ENCODE data around the gene TMEM106B.

Gene TMEM106B

DNA sequence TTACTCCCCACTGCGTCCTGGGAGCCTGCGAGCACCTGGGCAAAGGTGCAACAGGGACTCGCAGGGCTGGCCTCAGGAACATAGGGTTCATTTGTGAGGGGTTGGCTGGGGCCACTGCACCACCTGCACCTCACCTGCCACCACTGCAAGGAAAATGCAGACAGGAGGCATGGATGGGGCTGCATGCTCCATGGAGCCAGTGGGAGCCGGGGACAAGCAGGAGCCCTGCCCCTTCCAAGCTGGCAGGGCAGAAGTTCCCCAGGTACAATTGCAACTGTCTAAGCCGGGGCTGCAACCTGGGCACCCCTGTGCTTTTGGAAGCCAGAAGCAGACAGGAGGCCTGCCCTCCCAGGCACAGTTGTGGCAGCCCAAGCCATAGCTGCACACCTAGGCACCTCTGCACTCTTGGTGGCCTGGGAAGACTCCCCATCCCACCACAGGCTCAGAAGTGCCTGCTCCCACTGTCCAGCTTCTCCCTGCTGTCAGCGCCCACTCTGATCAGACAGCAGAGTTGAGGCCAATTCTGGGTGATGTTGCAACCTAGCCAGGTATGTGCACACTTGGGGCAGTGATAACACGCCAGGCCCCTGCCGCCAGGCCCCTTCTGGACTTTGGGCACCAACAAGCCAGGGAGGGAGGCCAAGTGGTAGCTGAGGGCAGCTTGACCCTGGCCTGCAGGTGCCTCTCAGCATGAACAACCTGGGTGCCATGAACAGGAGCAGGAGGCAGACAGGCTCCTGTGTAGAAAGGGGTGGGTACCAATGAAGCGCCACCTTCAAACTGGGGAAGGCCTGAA is 58.2 kb downstream of the TMEM106B start:
- no peaks in the 10 kb centered on the region for H3K4me1 ChIP-seq (ENCODE audit: insufficient read depth, low read length, severe bottlenecking)
- no peak overlapping the region for H3K27ac ChIP-seq (ENCODE audit: low read depth, low read length, poor library complexity, severe bottlenecking)
- no peaks in the 10 kb centered on the region for H3K79me2 ChIP-seq (ENCODE audit: insufficient read depth, low read length)
- no peak overlapping the region for H3K4me2 ChIP-seq (ENCODE audit: low read length)
- no peaks in the 10 kb centered on the region for H3K9me2 ChIP-seq (ENCODE audit: low read depth, low read length)
- no peak overlapping the region for H3K9ac ChIP-seq (ENCODE audit: low read length)
- no peak overlapping the region for H2AFZ ChIP-seq (ENCODE audit: low read length)
- TF ChIP-seq, protein P1, sequence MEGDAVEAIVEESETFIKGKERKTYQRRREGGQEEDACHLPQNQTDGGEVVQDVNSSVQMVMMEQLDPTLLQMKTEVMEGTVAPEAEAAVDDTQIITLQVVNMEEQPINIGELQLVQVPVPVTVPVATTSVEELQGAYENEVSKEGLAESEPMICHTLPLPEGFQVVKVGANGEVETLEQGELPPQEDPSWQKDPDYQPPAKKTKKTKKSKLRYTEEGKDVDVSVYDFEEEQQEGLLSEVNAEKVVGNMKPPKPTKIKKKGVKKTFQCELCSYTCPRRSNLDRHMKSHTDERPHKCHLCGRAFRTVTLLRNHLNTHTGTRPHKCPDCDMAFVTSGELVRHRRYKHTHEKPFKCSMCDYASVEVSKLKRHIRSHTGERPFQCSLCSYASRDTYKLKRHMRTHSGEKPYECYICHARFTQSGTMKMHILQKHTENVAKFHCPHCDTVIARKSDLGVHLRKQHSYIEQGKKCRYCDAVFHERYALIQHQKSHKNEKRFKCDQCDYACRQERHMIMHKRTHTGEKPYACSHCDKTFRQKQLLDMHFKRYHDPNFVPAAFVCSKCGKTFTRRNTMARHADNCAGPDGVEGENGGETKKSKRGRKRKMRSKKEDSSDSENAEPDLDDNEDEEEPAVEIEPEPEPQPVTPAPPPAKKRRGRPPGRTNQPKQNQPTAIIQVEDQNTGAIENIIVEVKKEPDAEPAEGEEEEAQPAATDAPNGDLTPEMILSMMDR (IDR thresholded peaks at IDR 0.05; ENCODE audit: low read length), result no peak
- no peak for TF ChIP-seq EZH2 (IDR thresholded peaks at IDR 0.05; ENCODE audit: borderline replicate concordance, low read length)
- no peaks in the 10 kb centered on the region for H4K20me1 ChIP-seq (ENCODE audit: insufficient read depth, low read length)
- H3K27me3 ChIP-seq (ENCODE audit: insufficient read depth, low read length), result no peaks in the 10 kb centered on the region
- no peaks in the 10 kb centered on the region for H3K9me3 ChIP-seq (ENCODE audit: low read length)
- no peaks in the 10 kb centered on the region for H3K36me3 ChIP-seq (ENCODE audit: insufficient read depth, low read length)
- no peak overlapping the region for H3K4me3 ChIP-seq (ENCODE audit: low read depth, low read length, poor library complexity, severe bottlenecking)
- no peaks in the 10 kb centered on the region for H3F3A ChIP-seq (ENCODE audit: insufficient read depth, low read length)

DNA sequence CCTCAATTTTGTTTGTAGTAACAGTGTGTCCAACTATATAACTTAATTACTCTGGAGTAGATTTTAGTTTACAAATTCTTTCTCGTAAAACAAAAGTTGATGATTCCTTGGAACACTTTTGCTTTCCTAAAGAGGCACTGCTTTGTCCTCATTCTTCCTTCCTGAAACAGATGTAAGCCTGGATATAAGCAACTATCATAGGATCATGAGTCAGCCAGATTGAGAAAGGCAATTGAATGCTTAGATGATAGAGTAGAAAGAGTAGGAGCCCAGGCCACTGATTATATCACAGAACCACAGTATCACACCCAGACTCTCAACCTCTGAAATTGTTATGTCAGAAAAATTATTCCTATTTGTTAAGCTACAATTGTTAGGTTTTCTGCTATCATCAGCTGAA is 69.9 kb downstream of the TMEM106B start:
- no peaks in the 10 kb centered on the region for H3K9me3 ChIP-seq (ENCODE audit: low read length)
- no peak overlapping the region for H2AFZ ChIP-seq (ENCODE audit: low read length)
- TF ChIP-seq, protein P1 (IDR thresholded peaks at IDR 0.05; ENCODE audit: low read length), result no peak
- TF ChIP-seq EZH2 (IDR thresholded peaks at IDR 0.05; ENCODE audit: borderline replicate concordance, low read length), result no peak
- H3K79me2 ChIP-seq (ENCODE audit: insufficient read depth, low read length), result no peaks in the 10 kb centered on the region
- no peak overlapping the region for H3K4me3 ChIP-seq (ENCODE audit: low read depth, low read length, poor library complexity, severe bottlenecking)
- no peaks in the 10 kb centered on the region for H3F3A ChIP-seq (ENCODE audit: insufficient read depth, low read length)
- H3K9ac ChIP-seq (ENCODE audit: low read length), result no peak overlapping the region
- H3K4me1 ChIP-seq (ENCODE audit: insufficient read depth, low read length, severe bottlenecking), result no peaks in the 10 kb centered on the region
- H3K36me3 ChIP-seq (ENCODE audit: insufficient read depth, low read length), result no peaks in the 10 kb centered on the region
- no peaks in the 10 kb centered on the region for H4K20me1 ChIP-seq (ENCODE audit: insufficient read depth, low read length)
- H3K4me2 ChIP-seq (ENCODE audit: low read length), result no peak overlapping the region
- no peak overlapping the region for H3K27ac ChIP-seq (ENCODE audit: low read depth, low read length, poor library complexity, severe bottlenecking)
- no peaks in the 10 kb centered on the region for H3K27me3 ChIP-seq (ENCODE audit: insufficient read depth, low read length)
- no peaks in the 10 kb centered on the region for H3K9me2 ChIP-seq (ENCODE audit: low read depth, low read length)

DNA sequence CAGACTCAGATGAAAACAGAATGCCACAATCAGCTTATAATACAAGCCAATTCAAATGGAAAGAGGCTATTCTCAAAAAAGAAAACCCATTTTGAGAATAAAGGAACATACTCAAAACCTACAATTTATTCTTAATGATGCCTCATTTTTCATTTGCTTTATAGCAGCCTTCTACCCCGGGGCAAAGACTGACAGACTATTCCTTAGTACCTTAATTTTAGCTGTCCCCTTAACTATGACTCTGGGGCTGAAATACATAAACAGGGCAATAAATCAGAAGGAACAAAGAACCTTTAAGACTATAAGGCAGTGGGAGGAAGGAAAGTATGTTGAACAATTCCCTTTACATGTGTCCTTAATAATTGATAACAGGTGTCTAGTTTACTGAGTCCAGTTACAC is 76.8 kb downstream of the TMEM106B start:
- H3K4me3 ChIP-seq (ENCODE audit: low read depth, low read length, poor library complexity, severe bottlenecking), result no peak overlapping the region
- H4K20me1 ChIP-seq (ENCODE audit: insufficient read depth, low read length), result no peaks in the 10 kb centered on the region
- no peaks in the 10 kb centered on the region for H3K4me1 ChIP-seq (ENCODE audit: insufficient read depth, low read length, severe bottlenecking)
- H3K9me2 ChIP-seq (ENCODE audit: low read depth, low read length), result no peaks in the 10 kb centered on the region
- no peak overlapping the region for H3K4me2 ChIP-seq (ENCODE audit: low read length)
- TF ChIP-seq EZH2 (IDR thresholded peaks at IDR 0.05; ENCODE audit: borderline replicate concordance, low read length), result no peak
- TF ChIP-seq, protein P1 (IDR thresholded peaks at IDR 0.05; ENCODE audit: low read length), result no peak
- H3K27ac ChIP-seq (ENCODE audit: low read depth, low read length, poor library complexity, severe bottlenecking), result no peak overlapping the region
- no peaks in the 10 kb centered on the region for H3K36me3 ChIP-seq (ENCODE audit: insufficient read depth, low read length)
- no peaks in the 10 kb centered on the region for H3F3A ChIP-seq (ENCODE audit: insufficient read depth, low read length)
- H3K27me3 ChIP-seq (ENCODE audit: insufficient read depth, low read length), result no peaks in the 10 kb centered on the region
- no peak overlapping the region for H3K9ac ChIP-seq (ENCODE audit: low read length)
- H3K9me3 ChIP-seq (ENCODE audit: low read length), result no peaks in the 10 kb centered on the region
- H3K79me2 ChIP-seq (ENCODE audit: insufficient read depth, low read length), result no peaks in the 10 kb centered on the region
- H2AFZ ChIP-seq (ENCODE audit: low read length), result no peak overlapping the region
